ENCODE data around the gene VWA5B1.
"Not testable (repeated sequence)": the region's sequence is repeated elsewhere in the genome, so short reads cannot be mapped to it uniquely, and the experiment has no call there.

Gene VWA5B1, protein sequence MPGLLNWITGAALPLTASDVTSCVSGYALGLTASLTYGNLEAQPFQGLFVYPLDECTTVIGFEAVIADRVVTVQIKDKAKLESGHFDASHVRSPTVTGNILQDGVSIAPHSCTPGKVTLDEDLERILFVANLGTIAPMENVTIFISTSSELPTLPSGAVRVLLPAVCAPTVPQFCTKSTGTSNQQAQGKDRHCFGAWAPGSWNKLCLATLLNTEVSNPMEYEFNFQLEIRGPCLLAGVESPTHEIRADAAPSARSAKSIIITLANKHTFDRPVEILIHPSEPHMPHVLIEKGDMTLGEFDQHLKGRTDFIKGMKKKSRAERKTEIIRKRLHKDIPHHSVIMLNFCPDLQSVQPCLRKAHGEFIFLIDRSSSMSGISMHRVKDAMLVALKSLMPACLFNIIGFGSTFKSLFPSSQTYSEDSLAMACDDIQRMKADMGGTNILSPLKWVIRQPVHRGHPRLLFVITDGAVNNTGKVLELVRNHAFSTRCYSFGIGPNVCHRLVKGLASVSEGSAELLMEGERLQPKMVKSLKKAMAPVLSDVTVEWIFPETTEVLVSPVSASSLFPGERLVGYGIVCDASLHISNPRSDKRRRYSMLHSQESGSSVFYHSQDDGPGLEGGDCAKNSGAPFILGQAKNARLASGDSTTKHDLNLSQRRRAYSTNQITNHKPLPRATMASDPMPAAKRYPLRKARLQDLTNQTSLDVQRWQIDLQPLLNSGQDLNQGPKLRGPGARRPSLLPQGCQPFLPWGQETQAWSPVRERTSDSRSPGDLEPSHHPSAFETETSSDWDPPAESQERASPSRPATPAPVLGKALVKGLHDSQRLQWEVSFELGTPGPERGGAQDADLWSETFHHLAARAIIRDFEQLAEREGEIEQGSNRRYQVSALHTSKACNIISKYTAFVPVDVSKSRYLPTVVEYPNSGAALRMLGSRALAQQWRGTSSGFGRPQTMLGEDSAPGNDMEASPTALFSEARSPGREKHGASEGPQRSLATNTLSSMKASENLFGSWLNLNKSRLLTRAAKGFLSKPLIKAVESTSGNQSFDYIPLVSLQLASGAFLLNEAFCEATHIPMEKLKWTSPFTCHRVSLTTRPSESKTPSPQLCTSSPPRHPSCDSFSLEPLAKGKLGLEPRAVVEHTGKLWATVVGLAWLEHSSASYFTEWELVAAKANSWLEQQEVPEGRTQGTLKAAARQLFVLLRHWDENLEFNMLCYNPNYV

DNA sequence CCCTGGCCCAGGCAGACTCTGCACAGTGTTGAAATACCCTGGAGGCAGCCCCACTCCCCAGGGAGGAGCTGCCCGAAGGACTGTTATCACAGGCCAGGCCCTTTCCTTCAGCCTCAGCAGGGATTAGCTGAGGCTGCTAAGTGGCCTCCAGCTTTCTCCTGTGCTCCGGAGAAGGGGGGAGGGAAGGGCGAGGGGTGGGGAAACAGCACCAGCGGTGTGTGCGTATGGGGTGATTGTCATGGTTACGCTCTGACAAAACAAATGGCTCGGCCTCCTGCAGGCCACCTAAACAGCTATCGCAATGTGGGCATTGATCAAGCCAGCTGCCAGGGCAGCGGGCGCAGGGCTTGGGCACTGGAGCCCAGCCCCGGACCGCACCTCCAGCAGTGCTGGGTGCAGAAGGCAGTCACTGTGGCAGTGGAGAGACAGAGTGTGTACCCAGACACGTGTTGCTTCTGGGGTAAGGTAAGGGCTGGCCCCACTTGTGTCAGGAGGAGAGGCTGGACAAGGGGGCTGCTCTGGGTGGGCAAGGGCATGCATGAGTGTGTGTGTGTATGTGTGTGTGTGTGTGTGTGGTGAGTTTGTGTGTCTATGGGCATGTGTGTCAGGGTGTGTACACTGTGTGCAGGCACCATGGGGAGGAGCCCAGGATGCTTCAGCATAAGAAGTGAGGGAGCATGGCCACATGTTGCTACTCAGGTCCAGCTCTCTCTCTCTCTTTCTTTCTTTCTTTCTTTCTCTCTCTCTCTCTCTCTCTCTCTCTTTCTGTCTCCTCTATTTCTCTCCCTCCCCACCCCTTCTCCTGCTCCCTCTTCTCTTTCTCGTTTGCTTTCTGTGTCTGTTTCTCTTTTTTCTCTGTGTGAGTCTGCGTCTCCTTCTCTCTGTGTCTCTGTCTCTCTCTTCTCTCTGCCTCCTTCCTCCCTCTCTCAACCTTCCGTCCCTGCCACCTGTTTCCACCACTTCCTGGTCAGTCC lies at the start of gene VWA5B1:
TSS of gene VWA5B1 (plus strand) at position 252 of the 974 bp plus-strand sequence. CDS start 19,727 bp downstream, outside the sequence.
- DNase-seq = no peak

DNA sequence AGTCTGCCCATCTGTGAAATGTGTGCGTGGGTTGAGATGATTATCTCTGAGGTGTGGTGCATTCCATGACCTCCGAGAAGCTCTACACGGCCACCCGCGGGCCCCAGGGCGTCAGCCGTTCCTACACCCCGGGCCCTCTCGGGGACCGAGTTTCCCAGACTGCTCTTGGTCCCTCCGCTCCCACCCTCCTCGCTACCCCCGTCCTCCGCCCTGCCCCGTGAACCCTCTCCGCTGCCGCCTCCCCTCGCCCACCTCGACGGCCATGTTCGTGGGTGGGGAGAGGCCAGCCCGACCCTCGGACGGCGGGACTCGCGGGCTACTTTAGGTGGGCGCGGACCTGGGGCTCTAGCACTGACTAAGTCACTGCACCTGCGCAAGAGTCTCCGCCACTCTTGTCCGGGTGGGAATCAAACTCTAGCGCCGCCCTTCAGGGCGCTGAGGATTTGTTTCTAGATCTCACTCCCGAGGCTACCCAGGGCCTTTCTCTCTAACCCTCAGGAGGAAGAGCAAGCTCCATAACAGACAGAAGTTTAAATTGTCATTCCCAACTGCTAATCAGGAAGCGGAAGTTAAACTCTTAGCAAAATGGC lies 47.7 kb upstream of the VWA5B1 start:
- no peak for DNase-seq

DNA sequence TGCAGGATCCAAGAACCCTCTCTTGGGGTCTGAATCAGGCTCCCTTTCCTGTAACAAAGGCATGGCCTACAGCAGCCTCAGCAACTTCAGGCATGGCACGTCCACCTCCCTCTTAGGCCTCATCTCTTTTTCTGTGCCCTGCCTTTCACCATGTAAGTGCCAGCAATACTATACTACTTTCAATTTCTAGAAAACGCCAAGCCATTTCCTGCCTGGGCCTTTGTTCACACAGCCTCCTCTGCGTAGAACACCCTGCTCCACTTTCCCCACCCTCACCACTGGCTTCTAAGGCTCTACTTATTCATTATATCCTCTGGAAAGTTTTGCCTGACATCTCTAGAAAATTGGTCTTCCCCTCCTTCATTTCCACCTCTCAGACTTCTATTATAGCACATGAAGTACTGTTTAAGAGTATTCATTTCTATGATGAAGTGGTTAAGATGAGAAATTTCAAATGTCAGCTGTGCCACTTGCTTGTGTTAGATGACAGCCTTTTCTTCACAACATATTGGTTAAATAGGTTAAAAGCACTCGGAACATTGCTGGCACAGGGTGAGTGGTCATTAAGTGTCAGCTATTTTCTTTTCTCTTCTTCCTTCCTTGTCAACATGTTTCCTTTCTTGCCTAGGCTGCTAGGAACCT lies 41.6 kb upstream of the VWA5B1 start:
- no peak for DNase-seq

DNA sequence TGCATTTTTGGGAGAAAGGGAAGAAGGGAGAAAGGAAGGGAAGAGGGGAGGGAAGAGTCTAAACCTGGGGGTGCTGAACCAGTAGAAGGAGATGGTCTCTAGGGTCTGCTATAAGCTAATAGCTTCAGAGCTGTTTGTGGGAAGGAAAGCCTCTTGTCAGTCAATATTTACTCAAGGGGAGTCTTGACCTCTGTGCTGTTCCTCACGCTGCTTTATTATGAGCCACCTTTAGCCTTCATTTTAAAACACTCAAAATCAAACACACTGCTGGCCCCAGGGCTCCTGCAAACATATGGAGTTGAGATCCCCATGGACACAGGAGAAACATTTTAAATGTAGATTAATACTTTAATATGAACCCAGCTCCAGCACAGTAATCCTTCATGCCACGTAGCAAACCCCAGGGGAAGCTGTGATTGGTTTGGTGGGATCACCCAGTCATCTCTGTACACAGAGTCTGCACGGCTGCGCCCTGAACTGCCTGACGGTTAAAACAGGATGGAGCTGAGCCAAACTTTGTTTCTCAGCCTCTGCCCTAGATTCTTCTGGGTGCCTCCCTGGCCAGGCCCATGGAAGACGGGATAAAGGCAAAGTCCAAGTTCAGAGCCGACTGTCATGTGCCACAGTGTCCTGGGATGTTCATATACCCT lies 40.2 kb upstream of the VWA5B1 start:
- no peak for DNase-seq

DNA sequence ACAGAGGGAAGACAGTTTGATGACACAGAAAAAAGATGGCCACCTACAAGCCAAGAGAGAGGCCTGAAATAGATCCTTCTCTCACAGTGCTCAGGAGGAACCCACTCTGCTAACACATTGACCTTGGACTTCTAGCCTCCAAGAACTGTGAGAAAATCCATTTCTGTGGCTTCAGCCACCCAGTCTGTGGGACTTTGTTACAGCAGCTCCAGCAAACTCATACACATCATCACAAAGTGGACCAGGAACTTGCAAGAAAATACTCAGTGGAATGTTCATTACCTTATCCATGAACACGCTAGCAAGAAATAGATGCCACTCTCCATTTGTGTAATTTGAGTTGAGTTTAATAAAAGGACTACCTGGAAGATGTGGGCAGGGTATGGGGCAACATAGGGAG lies 38.1 kb upstream of the VWA5B1 start:
- DNase-seq = no peak

DNA sequence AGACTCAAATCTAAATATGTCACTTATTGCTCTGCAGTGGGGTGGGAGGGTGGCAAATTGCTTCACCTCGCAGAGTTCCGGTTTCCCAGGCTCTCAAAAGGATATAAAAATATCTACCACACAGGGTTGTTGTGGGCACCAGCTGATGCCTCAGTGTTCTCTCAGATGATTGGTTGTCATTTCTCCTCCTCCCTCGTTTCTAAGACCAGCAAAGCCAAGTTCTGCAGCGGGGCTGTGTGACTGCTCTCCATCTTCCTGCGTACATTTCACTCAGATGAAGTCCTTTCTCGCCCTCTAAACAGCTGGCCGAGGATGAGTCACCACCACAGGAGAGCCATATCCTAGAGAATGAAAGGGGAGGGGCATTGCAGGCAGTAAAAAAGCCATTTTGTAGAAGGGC lies 35.0 kb upstream of the VWA5B1 start:
- peak; percentile 80 for DNase-seq

DNA sequence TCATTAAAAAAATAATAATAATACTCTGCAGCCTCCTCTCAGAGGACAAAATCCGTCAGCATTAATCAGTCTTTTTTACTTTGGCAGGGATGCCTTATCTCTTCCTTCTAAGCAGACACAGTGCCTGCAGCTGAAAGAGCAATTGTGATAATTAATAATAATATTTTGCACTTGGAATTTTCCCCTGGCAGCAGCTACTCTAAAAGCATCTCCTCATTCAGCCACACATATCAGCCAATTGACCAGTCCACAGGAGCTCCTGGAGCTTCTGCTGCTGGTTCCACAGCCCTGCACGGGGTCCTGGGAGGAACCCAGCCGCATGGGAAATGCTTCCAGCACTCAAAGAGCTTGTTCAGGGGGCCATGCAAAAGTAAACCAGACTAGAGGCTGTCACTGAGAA lies 31.0 kb upstream of the VWA5B1 start:
- DNase-seq = no peak

DNA sequence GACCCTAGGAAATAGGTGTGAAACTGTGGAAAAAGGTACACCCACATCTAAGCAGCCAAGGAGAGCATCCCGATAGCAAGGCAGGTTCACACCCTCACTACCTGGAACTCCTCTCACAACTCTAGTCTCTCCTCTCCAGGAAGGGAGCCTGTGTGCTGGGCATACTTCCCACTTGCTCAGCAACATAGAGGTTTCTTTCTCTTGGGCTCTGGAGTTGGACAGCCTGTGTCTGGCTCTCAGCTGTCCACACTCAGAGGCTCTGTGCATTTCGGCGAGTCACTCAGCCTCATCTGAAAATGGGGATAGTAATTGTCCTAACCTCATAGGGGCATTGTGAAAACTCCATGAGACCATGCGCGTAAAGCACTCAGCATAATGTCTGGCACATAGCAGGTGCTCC lies 29.6 kb upstream of the VWA5B1 start:
- DNase-seq = no peak

DNA sequence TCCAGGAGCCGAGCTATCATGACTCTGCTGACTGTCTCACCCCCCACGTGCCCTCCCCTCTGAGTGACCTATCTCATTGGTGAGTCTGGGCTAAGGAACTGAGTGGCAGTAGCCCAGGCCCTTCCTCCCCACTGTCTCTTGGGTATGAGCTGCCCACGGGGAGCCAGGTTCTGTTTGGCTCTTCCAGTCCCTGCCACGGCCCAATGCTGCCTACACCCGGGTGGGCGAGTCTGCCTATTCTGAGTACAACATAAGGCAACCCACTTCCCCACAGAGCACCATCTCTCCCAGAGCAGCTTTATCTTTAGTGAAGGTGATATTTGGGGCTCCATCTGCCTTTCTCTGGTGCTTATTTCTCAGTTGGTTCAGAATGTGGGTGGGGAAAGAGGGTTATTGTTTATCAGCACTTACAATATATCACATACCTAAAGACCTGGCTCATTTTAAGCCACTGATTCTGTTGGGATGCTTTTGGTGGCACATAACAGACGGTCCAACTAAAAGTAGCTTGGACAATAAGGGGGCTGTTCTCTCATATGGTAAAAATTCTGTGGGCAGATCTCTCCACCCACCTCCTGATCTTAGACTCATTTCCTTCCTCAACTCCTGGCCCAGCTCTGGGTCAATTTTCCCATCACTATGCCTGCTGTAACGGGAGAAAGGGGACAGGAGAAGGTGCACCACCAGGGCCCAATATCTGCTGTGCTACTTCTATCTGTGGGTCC lies 27.7 kb upstream of the VWA5B1 start:
- no peak for DNase-seq

DNA sequence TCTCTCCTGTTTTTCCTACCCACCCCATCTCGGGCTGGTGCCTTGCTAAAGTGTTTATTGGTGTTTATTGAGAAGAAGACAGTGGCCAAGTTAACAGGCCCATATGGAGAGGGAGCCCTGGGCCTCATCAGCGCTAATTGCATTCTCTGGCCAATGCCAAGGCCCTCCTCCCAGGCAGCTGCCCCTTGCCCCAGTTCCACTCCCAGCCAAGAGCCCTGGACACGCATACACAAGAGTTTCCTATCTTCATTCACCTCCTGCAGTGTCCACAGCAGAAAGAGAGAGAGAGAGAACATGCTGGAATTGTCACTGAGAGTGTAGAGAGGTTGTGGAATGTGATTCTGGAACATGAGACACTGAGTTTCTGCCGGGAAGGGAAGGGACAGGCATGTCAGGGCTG lies 25.4 kb upstream of the VWA5B1 start:
- DNase-seq = no peak

DNA sequence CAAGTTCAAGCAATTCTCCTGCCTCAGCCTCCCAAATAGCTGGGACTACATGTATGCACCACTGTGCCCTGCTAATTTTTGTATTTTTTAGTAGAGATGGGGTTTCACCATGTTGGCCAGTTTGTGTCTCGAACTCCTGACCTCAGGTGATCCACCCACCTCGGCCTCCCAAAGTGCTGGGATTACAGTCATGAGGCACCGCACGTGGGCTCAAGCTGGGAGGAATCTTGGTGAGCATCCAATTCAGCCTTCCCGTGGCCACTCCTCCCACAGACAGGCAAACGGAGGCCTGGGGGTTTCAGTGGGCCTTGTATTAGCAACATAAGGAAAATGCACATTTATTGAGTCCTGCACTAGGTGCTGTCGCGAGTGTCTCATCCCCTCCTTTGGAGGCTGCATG lies 24.5 kb upstream of the VWA5B1 start:
- no peak for DNase-seq

DNA sequence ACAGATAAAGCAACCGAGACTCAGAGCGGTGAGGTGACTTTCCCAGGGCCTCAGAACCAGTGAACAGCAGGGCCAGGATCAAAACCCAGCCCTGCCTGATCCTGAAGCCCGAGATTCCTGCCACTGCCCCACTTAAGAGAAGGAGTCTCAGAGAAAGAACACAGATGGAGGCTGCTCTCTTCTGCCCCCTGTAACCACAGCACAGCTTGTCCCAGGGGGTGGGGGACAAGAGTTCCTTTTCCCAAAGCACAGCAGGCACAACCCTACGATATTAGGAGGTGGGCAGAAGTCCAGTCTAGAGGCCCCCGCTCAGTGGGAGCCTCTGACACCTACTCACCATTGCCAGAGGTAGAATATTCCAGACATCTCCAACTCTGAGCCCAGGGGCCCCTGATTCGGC lies 24.0 kb upstream of the VWA5B1 start:
- DNase-seq = no peak

DNA sequence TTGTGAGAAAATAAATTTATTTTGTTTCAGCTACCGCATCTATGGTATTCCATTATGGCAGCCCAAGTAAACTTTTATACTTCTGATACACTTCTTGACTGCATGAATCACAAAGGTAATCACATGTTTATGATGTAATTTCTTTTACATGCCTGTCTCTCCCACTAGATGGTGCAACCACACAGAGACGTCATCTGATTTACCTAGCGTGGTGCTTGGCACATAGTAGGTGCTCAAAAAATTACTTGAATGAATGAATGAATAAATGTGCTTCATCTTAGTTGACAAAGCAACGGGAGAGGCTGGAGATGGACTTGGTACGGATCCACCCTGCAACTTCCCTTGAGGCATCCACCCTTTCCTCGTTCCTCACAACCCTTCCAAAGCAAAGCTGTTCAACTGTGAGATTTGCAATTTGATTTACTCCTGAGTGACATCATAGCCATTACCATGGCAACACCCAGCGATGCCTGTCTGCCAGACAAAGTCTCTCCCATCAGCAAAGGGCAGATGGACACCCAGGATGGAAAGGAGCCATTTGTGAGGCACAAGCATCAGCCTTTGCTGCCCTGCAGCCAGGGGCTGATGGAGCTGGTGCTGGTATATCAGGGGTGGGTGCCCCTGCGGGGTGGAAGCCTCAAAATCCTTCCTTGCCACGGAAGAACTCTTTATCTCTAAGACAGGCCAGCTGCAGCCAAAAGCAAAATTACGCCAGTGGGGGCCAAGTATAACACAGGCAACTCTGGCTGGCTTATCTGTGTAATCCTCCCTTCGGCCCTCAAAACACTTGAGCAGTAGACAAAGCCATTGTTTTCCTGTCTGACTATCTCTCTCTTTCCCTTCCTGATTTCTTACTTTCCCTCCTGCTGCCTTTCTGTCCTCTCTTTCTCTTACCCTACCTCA lies 18.9 kb upstream of the VWA5B1 start:
- DNase-seq = no peak

DNA sequence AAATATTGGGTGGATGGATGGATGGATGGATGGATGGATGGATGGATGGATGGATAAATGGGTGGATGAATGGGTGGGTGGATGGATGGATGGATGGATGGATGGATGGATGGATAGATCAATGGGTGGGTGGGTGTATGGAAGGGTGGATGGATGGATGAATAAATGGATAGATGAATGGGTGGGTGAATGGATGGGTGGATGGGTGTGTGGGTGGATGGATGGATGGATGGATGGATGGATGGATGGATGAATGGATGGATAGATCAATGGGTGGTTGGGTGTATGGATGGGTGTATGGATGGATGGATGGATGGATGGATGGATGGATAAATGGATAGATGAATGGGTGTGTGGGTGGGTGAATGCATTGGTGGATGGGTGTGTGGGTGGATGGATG lies 17.0 kb upstream of the VWA5B1 start:
- not testable (repeated sequence) for DNase-seq

DNA sequence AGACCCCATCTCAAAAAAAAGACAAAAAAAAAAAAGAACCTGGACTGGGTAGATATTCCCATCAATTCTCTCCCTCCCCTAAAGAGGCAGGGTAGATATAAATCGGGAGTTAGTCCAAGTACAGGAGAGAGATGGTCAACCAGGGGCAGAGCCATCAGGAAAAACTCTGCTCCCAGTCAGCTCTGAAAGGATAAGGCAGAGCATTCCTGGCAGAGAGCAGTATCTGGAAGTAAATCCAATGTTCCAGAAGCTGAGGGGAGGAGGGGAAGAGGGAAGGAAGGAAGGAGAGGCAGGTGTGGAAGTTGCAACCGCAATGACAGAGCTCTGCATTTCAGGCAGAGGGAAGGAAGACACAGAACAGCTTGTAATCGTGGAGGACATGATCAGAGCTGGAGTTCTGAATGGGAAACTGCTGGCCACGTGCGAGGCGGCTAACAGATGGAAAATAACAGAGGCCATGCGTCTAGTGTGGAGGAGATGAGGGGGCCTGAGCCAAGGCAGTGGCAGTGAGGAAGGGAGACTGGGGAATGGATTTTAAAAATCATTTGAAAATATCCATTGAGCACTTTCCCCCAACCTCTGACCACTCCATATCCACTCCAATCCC lies 15.3 kb upstream of the VWA5B1 start:
- no peak for DNase-seq

DNA sequence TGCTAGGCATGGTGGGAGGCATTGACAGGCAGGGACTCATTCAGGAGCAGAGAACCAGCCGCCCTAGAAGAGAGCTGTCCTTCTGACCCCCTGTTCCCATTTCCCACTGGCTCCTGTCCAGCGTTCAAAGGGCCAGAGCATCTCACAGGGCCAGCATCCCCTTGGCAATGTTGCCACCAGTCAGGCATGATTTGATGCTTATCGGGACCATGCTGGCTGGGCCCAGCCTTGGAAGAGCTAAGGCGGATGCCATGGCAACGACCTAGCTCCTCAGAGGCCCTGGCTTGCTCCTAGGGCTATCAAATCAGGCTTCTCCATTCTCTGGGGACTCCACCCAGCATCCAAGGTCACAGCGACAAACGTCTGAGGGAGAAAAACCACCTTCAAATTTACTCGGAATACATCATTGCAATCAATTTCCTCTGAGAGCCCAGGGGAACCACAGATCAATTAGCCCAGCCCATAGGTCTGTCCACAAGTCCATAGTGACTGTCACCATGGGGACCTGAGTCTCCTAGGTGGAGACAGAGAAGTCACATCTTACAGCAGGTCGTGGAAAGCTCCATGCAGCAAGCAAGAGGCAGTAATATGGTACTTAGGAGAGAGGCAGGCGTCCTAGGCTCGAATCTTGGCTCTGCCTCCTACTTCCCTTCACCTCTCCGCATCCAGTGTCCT lies 14.1 kb upstream of the VWA5B1 start:
- DNase-seq = no peak

DNA sequence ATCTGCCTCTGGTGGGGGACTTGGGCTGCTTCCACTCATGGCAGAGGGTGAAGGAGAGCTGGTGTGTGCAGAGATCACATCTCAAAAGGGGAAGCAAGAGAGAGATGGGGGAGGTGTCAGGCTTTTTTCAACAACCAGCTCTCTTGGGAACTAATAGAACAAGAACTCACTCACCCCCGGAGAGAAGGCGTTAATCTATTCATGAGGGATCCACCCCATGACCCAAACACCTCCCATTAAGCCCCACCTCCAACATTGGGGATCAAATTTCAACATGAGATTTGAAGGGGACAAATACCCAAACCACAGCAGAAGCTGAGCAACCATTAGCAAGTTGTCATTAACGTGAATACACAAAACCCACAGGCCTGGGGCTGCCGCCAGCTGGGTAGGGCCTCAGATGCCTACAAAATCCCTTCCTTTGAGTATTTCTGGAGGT lies 12.0 kb upstream of the VWA5B1 start:
- DNase-seq = no peak

DNA sequence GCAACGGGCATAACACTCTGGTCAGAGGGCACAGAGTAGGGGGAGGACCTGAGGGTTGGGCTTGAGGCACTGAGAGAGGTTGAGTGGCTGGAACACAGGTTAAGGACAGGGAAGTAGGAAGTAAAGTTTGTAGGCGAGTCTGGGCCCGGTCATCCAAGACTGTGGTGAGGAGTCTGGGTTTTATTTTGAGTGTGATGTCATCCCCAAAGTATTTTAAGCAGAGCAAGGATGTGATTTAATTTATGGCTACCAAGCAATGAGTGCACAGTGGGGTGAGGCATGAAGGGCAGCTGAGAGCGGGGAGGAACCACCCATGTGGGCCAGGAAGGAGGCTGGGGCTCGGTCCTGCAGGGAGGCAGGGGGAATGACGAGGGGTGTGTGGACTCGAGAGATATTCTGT lies 11.2 kb upstream of the VWA5B1 start:
- DNase-seq = no peak
